H9 (cell line): Measurements from ENCODE around the gene LDHAL6B. TPM values are rescaled to one million over a fixed set of nuclear protein-coding genes. Genes with fewer than 3 reads are reported as not detected.

Source experiments
- DNase-seq: peaks from one replicate; pipeline ENCODE4 v3.0.0-alpha.2; 2017
- H2AFZ ChIP-seq: one replicate; pipeline ENCODE4 v1.6.1; 2013; ENCODE audit warnings: mild to moderate bottlenecking, low read length, control low read depth, moderate library complexity
- H2AK5ac ChIP-seq: 2 replicates; pipeline ENCODE4 v1.6.1; 2013; ENCODE audit warnings: low read length, control low read depth, mixed read lengths; ENCODE audit not compliant: insufficient read length
- H2BK120ac ChIP-seq: one replicate; pipeline ENCODE4 v1.6.1; 2013; ENCODE audit warnings: low read depth, mild to moderate bottlenecking, low read length, control low read depth, inconsistent platforms; ENCODE audit not compliant: poor library complexity, severe bottlenecking
- H2BK12ac ChIP-seq: 2 replicates; pipeline ENCODE4 v1.6.1; 2013; ENCODE audit warnings: low read length, control low read depth, mixed read lengths, low read depth; ENCODE audit not compliant: insufficient read length
- H2BK15ac ChIP-seq: 2 replicates; pipeline ENCODE4 v1.6.1; 2013; ENCODE audit warnings: low read depth, low read length, control low read depth
- H2BK20ac ChIP-seq: one replicate; pipeline ENCODE4 v1.6.1; 2013; ENCODE audit warnings: low read depth, mild to moderate bottlenecking, low read length, control low read depth, inconsistent platforms; ENCODE audit not compliant: poor library complexity, severe bottlenecking
- H2BK5ac ChIP-seq: 2 replicates; pipeline ENCODE4 v1.6.1; 2013; ENCODE audit warnings: low read length, control low read depth, mixed read lengths; ENCODE audit not compliant: insufficient read length
- H3K14ac ChIP-seq: 2 replicates; pipeline ENCODE4 v1.6.1; 2013; ENCODE audit warnings: low read length, control low read depth; ENCODE audit not compliant: insufficient read depth
- H3K18ac ChIP-seq: 2 replicates; pipeline ENCODE4 v1.6.1; 2013; ENCODE audit warnings: low read depth, mild to moderate bottlenecking, mixed read lengths, low read length, control low read depth; ENCODE audit not compliant: insufficient read length
- H3K23ac ChIP-seq: 2 replicates; pipeline ENCODE4 v1.6.1; 2013; ENCODE audit warnings: low read length, control low read depth, mixed read lengths, low read depth; ENCODE audit not compliant: insufficient read length
- H3K23me2 ChIP-seq: 2 replicates; pipeline ENCODE4 v1.6.1; 2013; ENCODE audit warnings: low read depth, mild to moderate bottlenecking, mixed read lengths, low read length, control low read depth; ENCODE audit not compliant: insufficient read length, poor library complexity, severe bottlenecking
- H3K27ac ChIP-seq: 2 replicates; pipeline ENCODE4 v1.5.1; 2013; ENCODE audit warnings: low read length, control low read depth, mixed read lengths, low read depth; ENCODE audit not compliant: insufficient read length
- H3K27me3 ChIP-seq: 2 replicates; pipeline ENCODE4 v1.6.1; 2013; ENCODE audit warnings: low read length, control low read depth, inconsistent platforms; ENCODE audit not compliant: insufficient read depth
- H3K4ac ChIP-seq: 2 replicates; pipeline ENCODE4 v1.6.1; 2013; ENCODE audit warnings: low read depth, mild to moderate bottlenecking, control low read depth, inconsistent platforms, low read length, moderate library complexity
- H3K4me1 ChIP-seq: 2 replicates; pipeline ENCODE4 v1.6.1; 2013; ENCODE audit warnings: low read length, control low read depth, inconsistent platforms; ENCODE audit not compliant: insufficient read depth
- H3K4me2 ChIP-seq: 2 replicates; pipeline ENCODE4 v1.6.1; 2013; ENCODE audit warnings: low read length, control low read depth, mixed read lengths; ENCODE audit not compliant: insufficient read length, insufficient read depth
- H3K56ac ChIP-seq: 2 replicates; pipeline ENCODE4 v1.6.1; 2013; ENCODE audit warnings: low read depth, mild to moderate bottlenecking, mixed read lengths, low read length, control low read depth; ENCODE audit not compliant: insufficient read length
- H3K79me1 ChIP-seq: 2 replicates; pipeline ENCODE4 v1.6.1; 2013; ENCODE audit warnings: low read depth, mild to moderate bottlenecking, moderate library complexity, low read length, control low read depth, inconsistent platforms; ENCODE audit not compliant: insufficient read depth, poor library complexity, severe bottlenecking
- H3K79me2 ChIP-seq: 2 replicates; pipeline ENCODE4 v1.6.1; 2013; ENCODE audit warnings: low read length, control low read depth, inconsistent platforms; ENCODE audit not compliant: insufficient read depth
- H3K9ac ChIP-seq: 2 replicates; pipeline ENCODE4 v1.6.1; 2013; ENCODE audit warnings: low read length, control low read depth, mixed read lengths; ENCODE audit not compliant: insufficient read length; ENCODE audit errors: extremely low read depth
- H3K9me3 ChIP-seq: one replicate; pipeline ENCODE4 v1.6.1; 2013; ENCODE audit warnings: low read depth, low read length, inconsistent platforms; ENCODE audit not compliant: control insufficient read depth
- H3T11ph ChIP-seq: one replicate; pipeline ENCODE4 v1.6.1; 2013; ENCODE audit warnings: mild to moderate bottlenecking, low read length, control low read depth, inconsistent platforms
- H4K20me1 ChIP-seq: one replicate; pipeline ENCODE4 v1.6.1; 2013; ENCODE audit not compliant: control insufficient read depth, insufficient read length, insufficient read depth
- H4K5ac ChIP-seq: 2 replicates; pipeline ENCODE4 v1.6.1; 2013; ENCODE audit warnings: low read depth, mild to moderate bottlenecking, mixed read lengths, low read length, control low read depth; ENCODE audit not compliant: insufficient read length
- H4K8ac ChIP-seq: replicated peaks from 2 replicates; pipeline ENCODE4 v1.6.1; 2013; ENCODE audit warnings: low read length, control low read depth, mixed read lengths, low read depth; ENCODE audit not compliant: insufficient read length
- H4K91ac ChIP-seq: 2 replicates; pipeline ENCODE4 v1.6.1; 2013; ENCODE audit warnings: low read depth, mild to moderate bottlenecking, moderate library complexity, mixed read lengths, low read length, control low read depth; ENCODE audit not compliant: insufficient read length
- H3K27ac Mint-ChIP-seq, 3 experiments: 2 replicates in 2 of 3; 3 replicates in 1 of 3; pipeline ENCODE4 v1.8.0; 2020 to 2021; ENCODE audit warnings: mixed read lengths in 3 of 3, mild to moderate bottlenecking in 1 of 3, moderate library complexity in 1 of 3
- H3K27me3 Mint-ChIP-seq: 2 replicates; pipeline ENCODE4 v1.8.0; 2021; ENCODE audit warnings: low read depth, mild to moderate bottlenecking, moderate library complexity, mixed read lengths
- H3K36me3 Mint-ChIP-seq, 3 experiments: 2 replicates in 2 of 3; 3 replicates in 1 of 3; pipeline ENCODE4 v1.8.0; 2020 to 2021; ENCODE audit warnings: low read depth in 3 of 3, mixed read lengths in 3 of 3; ENCODE audit not compliant: insufficient read depth in 1 of 3
- H3K4me1 Mint-ChIP-seq, 2 experiments: 2 replicates each; pipeline ENCODE4 v1.8.0; 2020; ENCODE audit warnings: mixed read lengths in 2 of 2
- H3K4me3 Mint-ChIP-seq, 2 experiments: 2 replicates in 1 of 2; 3 replicates in 1 of 2; pipeline ENCODE4 v1.8.0; 2020 to 2021; ENCODE audit warnings: mild to moderate bottlenecking in 2 of 2, mixed read lengths in 2 of 2, moderate library complexity in 1 of 2
- H3K9me3 Mint-ChIP-seq, 2 experiments: 2 replicates in 1 of 2; 3 replicates in 1 of 2; pipeline ENCODE4 v1.8.0; 2020; ENCODE audit warnings: mild to moderate bottlenecking in 2 of 2, mixed read lengths in 2 of 2, moderate library complexity in 1 of 2
- CTCF ChIP-seq: fragments of 200-600 bp; sonication (generic); conservative IDR thresholded peaks from 3 replicates; pipeline ENCODE4 v1.8.0; 2021; ENCODE audit warnings: antibody characterized with exemption, mild to moderate bottlenecking
- WGBS: extraction: QIAGEN DNeasy Blood & Tissue Kit; methylation state at CpG from one replicate; pipeline ENCODE4 v1.1.7; 2013; ENCODE audit warnings: missing lambda C conversion rate, low lambda C conversion rate, mixed read lengths; ENCODE audit not compliant: insufficient read length; ENCODE audit errors: extremely low coverage; 5-methylcytosine and 5-hydroxymethylcytosine counted together
- total RNA-seq: library from RNA; stranded (reverse); gene quantifications from 2 replicates; pipeline ENCODE4 v1.2.1, GENCODE V29; 2021

LDHAL6B gene
- total RNA-seq, 1 experiment from 2014 or later = not detected

- Histone ChIP-seq H3K4ac (no peak overlapping the region), H2BK15ac (no peak overlapping the region), H3K79me2 (no peaks in the 10 kb centered on the region), H3K23me2 (no peaks in the 10 kb centered on the region), H3K27me3 (no peaks in the 10 kb centered on the region), H3K23ac (no peak overlapping the region), H2BK5ac (no peak overlapping the region), H2BK12ac (no peak overlapping the region), H3K9me3 (no peaks in the 10 kb centered on the region), H3K79me1 (no peaks in the 10 kb centered on the region), H3K4me2 (no peak overlapping the region), H2AK5ac (no peak overlapping the region), H3K4me1 (no peaks in the 10 kb centered on the region), H4K8ac (no peak overlapping the region), H3K14ac (no peak overlapping the region), H4K91ac (no peak overlapping the region), H2BK20ac (no peak overlapping the region), H2AFZ (no peak overlapping the region), H4K5ac (no peak overlapping the region), H3K18ac (no peak overlapping the region), H3K27ac (no peak overlapping the region), H3T11ph (no peak overlapping the region), H4K20me1 (no peaks in the 10 kb centered on the region), H3K56ac (no peak overlapping the region), H2BK120ac (no peak overlapping the region), H3K9ac (no peak overlapping the region)
- H3K27ac Mint-ChIP-seq = no peak overlapping the region
- H3K4me1 Mint-ChIP-seq = no peaks in the 10 kb centered on the region
- H3K4me3 Mint-ChIP-seq = no peak overlapping the region
- no peak for DNase-seq
- peaks cover 4 to 88% (median 59%) of the 10 kb centered on the region in 3 experiments; a peak in 6 of 7 replicates for H3K36me3 Mint-ChIP-seq
- WGBS = no CpG with 5 or more reads among the region's 2 CpGs
- no peak for TF ChIP-seq CTCF
- no peaks in the 10 kb centered on the region for H3K27me3 Mint-ChIP-seq
- H3K9me3 Mint-ChIP-seq = no peaks in the 10 kb centered on the region
Observed at GRCh38 chr15:59197454-59197853, 9.2 kb upstream of the LDHAL6B start.
